OCI-LY3 (cell line): ENCODE measurements around the gene DHX38.

Source experiments
- EZH2phosphoT487 ChIP-seq: fragments of 200-600 bp; shearing (Covaris generic); IDR thresholded peaks from 2 replicates; pipeline ENCODE4 v1.6.1; 2018; ENCODE audit warnings: antibody characterized with exemption, mixed run types, low read depth
- TF ChIP-seq, protein P1 (sequence below): fragments of 200-600, 300-600 bp; sonication (generic); IDR thresholded peaks from 2 replicates; pipeline ENCODE4 v1.5.1; 2014; ENCODE audit warnings: antibody characterized with exemption, low read length, low read depth

DNA sequence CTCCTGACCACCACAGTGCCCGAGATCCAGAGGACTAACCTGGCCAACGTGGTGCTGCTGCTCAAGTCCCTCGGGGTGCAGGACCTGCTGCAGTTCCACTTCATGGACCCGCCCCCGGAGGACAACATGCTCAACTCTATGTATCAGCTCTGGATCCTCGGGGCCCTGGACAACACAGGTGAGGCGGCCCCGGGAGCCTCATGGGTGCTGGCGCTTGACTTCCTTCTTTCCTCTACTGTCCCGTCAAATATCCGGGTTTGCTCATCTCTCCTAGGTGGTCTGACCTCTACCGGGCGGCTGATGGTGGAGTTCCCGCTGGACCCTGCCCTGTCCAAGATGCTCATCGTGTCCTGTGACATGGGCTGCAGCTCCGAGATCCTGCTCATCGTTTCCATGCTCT lies 13.7 kb downstream of the DHX38 start:
- TF ChIP-seq, protein P1, sequence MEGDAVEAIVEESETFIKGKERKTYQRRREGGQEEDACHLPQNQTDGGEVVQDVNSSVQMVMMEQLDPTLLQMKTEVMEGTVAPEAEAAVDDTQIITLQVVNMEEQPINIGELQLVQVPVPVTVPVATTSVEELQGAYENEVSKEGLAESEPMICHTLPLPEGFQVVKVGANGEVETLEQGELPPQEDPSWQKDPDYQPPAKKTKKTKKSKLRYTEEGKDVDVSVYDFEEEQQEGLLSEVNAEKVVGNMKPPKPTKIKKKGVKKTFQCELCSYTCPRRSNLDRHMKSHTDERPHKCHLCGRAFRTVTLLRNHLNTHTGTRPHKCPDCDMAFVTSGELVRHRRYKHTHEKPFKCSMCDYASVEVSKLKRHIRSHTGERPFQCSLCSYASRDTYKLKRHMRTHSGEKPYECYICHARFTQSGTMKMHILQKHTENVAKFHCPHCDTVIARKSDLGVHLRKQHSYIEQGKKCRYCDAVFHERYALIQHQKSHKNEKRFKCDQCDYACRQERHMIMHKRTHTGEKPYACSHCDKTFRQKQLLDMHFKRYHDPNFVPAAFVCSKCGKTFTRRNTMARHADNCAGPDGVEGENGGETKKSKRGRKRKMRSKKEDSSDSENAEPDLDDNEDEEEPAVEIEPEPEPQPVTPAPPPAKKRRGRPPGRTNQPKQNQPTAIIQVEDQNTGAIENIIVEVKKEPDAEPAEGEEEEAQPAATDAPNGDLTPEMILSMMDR: no peak
- no peak for TF ChIP-seq EZH2phosphoT487
